ENCODE data around the gene FLNA. TPM values are rescaled to one million over a fixed set of nuclear protein-coding genes. Genes with fewer than 3 reads are reported as not detected.
"Not testable (repeated sequence)": the region's sequence is repeated elsewhere in the genome, so short reads cannot be mapped to it uniquely, and the experiment has no call there.

Gene FLNA
- total and polyA plus RNA-seq, 4 experiments from 2014 or later: 87.4 to 871 (median 761) TPM

- H3K27me3 Mint-ChIP-seq; intact Hi-C loops (cut with micrococcal nuclease); H3K4me3 ChIP-seq (ENCODE audit: low read length in 2 of 2); H3K27ac ChIP-seq (ENCODE audit: low read depth, low read length); H3K36me3 ChIP-seq (ENCODE audit: insufficient read depth, low read length); CTCF ChIA-PET (ENCODE audit: partially characterized antibody); POLR2A ChIA-PET (ENCODE audit: partially characterized antibody); H3K27ac Mint-ChIP-seq; H3K27me3 ChIP-seq (ENCODE audit: insufficient read depth, low read length); H3K9me3 Mint-ChIP-seq; H3K4me3 Mint-ChIP-seq; H3K4me1 ChIP-seq (ENCODE audit: insufficient read depth, low read length); H3K36me3 Mint-ChIP-seq; H3K4me1 Mint-ChIP-seq; H3K9me3 ChIP-seq (ENCODE audit: control insufficient read depth in 1 of 2, low read length in 2 of 2): not testable (repeated sequence)
- DNase-seq: peak; percentile 24 to 70 (median 62)
Measured at GRCh38 chrX:154389812-154390747, 15.6 kb upstream of the FLNA start.

GRCh38 chrX:154388649-154389048, 14.2 kb upstream of the FLNA start:
- H3K4me3 Mint-ChIP-seq; intact Hi-C loops (cut with micrococcal nuclease); CTCF ChIA-PET (ENCODE audit: partially characterized antibody); POLR2A ChIA-PET (ENCODE audit: partially characterized antibody); H3K9me3 ChIP-seq (ENCODE audit: control insufficient read depth in 1 of 2, low read length in 2 of 2); H3K27me3 Mint-ChIP-seq; H3K4me1 Mint-ChIP-seq; H3K36me3 ChIP-seq (ENCODE audit: insufficient read depth, low read length); H3K9me3 Mint-ChIP-seq; H3K4me1 ChIP-seq (ENCODE audit: insufficient read depth, low read length); H3K27me3 ChIP-seq (ENCODE audit: insufficient read depth, low read length); H3K36me3 Mint-ChIP-seq; H3K27ac Mint-ChIP-seq; H3K27ac ChIP-seq (ENCODE audit: low read depth, low read length); H3K4me3 ChIP-seq (ENCODE audit: low read length in 2 of 2); DNase-seq: not testable (repeated sequence)

- H3K27ac ChIP-seq (ENCODE audit: low read depth, low read length); H3K9me3 ChIP-seq (ENCODE audit: control insufficient read depth in 1 of 2, low read length in 2 of 2); H3K27me3 Mint-ChIP-seq; H3K4me1 Mint-ChIP-seq; H3K4me1 ChIP-seq (ENCODE audit: insufficient read depth, low read length); H3K27ac Mint-ChIP-seq; H3K36me3 ChIP-seq (ENCODE audit: insufficient read depth, low read length); H3K27me3 ChIP-seq (ENCODE audit: insufficient read depth, low read length); POLR2A ChIA-PET (ENCODE audit: partially characterized antibody); intact Hi-C loops (cut with micrococcal nuclease); H3K36me3 Mint-ChIP-seq; H3K4me3 Mint-ChIP-seq; H3K9me3 Mint-ChIP-seq; CTCF ChIA-PET (ENCODE audit: partially characterized antibody); DNase-seq; H3K4me3 ChIP-seq (ENCODE audit: low read length in 2 of 2): not testable (repeated sequence)
Measured at GRCh38 chrX:154388094-154388493, 13.7 kb upstream of the FLNA start.

- H3K4me3 Mint-ChIP-seq: peak overlapping the region in 1 of 8 donors; percentile 48
Measured at GRCh38 chrX:154384284-154384892, 10.0 kb upstream of the FLNA start.

GRCh38 chrX:154383359-154384283, 9.2 kb upstream of the FLNA start:
- no peak overlapping the region for H3K27ac ChIP-seq (ENCODE audit: low read depth, low read length)
- peak in 1 of 5 donors; percentile 9 for DNase-seq
- Mint-ChIP-seq H3K36me3 (peaks cover 3 to 13% of the 10 kb centered on the region in 2 donors), H3K4me1 (peaks cover 3 to 17% (median 9%) of the 10 kb centered on the region in 4 donors), H3K4me3 (no peak overlapping the region), H3K9me3 (peaks cover 0 to 2% (median 0%) of the 10 kb centered on the region in 8 donors), H3K27ac (peak overlapping the region in 5 of 7 donors; percentile 22 to 77 (median 63)), H3K27me3 (no peaks in the 10 kb centered on the region)
- CTCF ChIA-PET (ENCODE audit: partially characterized antibody): interaction anchor here (1.4 kb wide), 1 partner anchor 150 kb away, joined by 3 read pairs; no protein-coding TSS in a partner anchor
- no peaks in the 10 kb centered on the region for H3K36me3 ChIP-seq (ENCODE audit: insufficient read depth, low read length)
- POLR2A ChIA-PET (ENCODE audit: partially characterized antibody): interaction anchor here (0.8 to 3.7 kb wide), 5 partner anchors 10 to 111 kb away, joined by 3 to 22 read pairs (median 4); partner anchors contain the start of genes FLNA and RPL10
- peaks cover 12% of the 10 kb centered on the region for H3K4me1 ChIP-seq (ENCODE audit: insufficient read depth, low read length)
- intact Hi-C loops (cut with micrococcal nuclease): no loop called here
- H3K4me3 ChIP-seq (ENCODE audit: low read length in 2 of 2): no peak overlapping the region
- H3K9me3 ChIP-seq (ENCODE audit: control insufficient read depth in 1 of 2, low read length in 2 of 2): no peaks in the 10 kb centered on the region
- H3K27me3 ChIP-seq (ENCODE audit: insufficient read depth, low read length): no peaks in the 10 kb centered on the region

More at GRCh38 chrX:154384284-154384892, 10.0 kb upstream of the FLNA start:
- Histone ChIP-seq H3K36me3 (ENCODE audit: insufficient read depth, low read length) (no peaks in the 10 kb centered on the region), H3K27me3 (ENCODE audit: insufficient read depth, low read length) (no peaks in the 10 kb centered on the region), H3K27ac (ENCODE audit: low read depth, low read length) (no peak overlapping the region), H3K4me3 (ENCODE audit: low read length in 2 of 2) (no peak overlapping the region), H3K4me1 (ENCODE audit: insufficient read depth, low read length) (peaks cover 12% of the 10 kb centered on the region), H3K9me3 (ENCODE audit: control insufficient read depth in 1 of 2, low read length in 2 of 2) (no peaks in the 10 kb centered on the region)
- Mint-ChIP-seq H3K4me1 (peaks cover 3 to 17% (median 7%) of the 10 kb centered on the region in 4 donors), H3K36me3 (peaks cover 3 to 10% of the 10 kb centered on the region in 2 donors), H3K9me3 (peaks cover 0 to 2% (median 0%) of the 10 kb centered on the region in 8 donors), H3K27ac (peak overlapping the region in 6 of 7 donors; percentile 29 to 87 (median 78)), H3K27me3 (no peaks in the 10 kb centered on the region)
- ChIA-PET POLR2A (ENCODE audit: partially characterized antibody) (interaction anchor here (3.7 kb wide), 1 partner anchor 14 kb away, joined by 22 read pairs; no protein-coding TSS in a partner anchor), CTCF (ENCODE audit: partially characterized antibody) (interaction anchor here (1.4 kb wide), 1 partner anchor 149 kb away, joined by 3 read pairs; no protein-coding TSS in a partner anchor)
- DNase-seq: peak in 1 of 5 donors; percentile 13
- intact Hi-C loops (cut with micrococcal nuclease): no loop called here

GRCh38 chrX:154382483-154383069, 8.1 kb upstream of the FLNA start:
- H3K4me3 Mint-ChIP-seq: peak overlapping the region in 1 of 8 donors; percentile 39
- Histone ChIP-seq H3K27me3 (ENCODE audit: insufficient read depth, low read length) (no peaks in the 10 kb centered on the region), H3K9me3 (ENCODE audit: control insufficient read depth in 1 of 2, low read length in 2 of 2) (no peaks in the 10 kb centered on the region), H3K4me3 (ENCODE audit: low read length in 2 of 2) (no peak overlapping the region), H3K36me3 (ENCODE audit: insufficient read depth, low read length) (no peaks in the 10 kb centered on the region), H3K4me1 (ENCODE audit: insufficient read depth, low read length) (peaks cover 17% of the 10 kb centered on the region), H3K27ac (ENCODE audit: low read depth, low read length) (no peak overlapping the region)
- ChIA-PET CTCF (ENCODE audit: partially characterized antibody) (interaction anchor here (1.4 kb wide), 1 partner anchor 151 kb away, joined by 3 read pairs; no protein-coding TSS in a partner anchor), POLR2A (ENCODE audit: partially characterized antibody) (interaction anchor here (0.9 to 3.7 kb wide), 7 partner anchors 9 to 55 kb away, joined by 3 to 22 read pairs (median 4); partner anchors contain the start of genes FLNA and RPL10)
- H3K27ac Mint-ChIP-seq: peak overlapping the region in 4 of 7 donors; percentile 22 to 95 (median 86)
- peaks cover 0 to 2% (median 0%) of the 10 kb centered on the region in 8 donors for H3K9me3 Mint-ChIP-seq
- DNase-seq: peak in 1 of 5 donors; percentile 8
- H3K27me3 Mint-ChIP-seq: no peaks in the 10 kb centered on the region
- intact Hi-C loops (cut with micrococcal nuclease): no loop called here
- H3K36me3 Mint-ChIP-seq: peaks cover 3 to 14% of the 10 kb centered on the region in 2 donors
- H3K4me1 Mint-ChIP-seq: peaks cover 4 to 17% (median 11%) of the 10 kb centered on the region in 4 donors

All from CD4-positive, alpha-beta memory T cell (primary cell).